ENCODE results near the gene LRRC47.

LRRC47 gene

GRCh38 chr1:3783651-3784474, 12.4 kb downstream of the LRRC47 start (continued):
- TF ChIP-seq, protein P1, sequence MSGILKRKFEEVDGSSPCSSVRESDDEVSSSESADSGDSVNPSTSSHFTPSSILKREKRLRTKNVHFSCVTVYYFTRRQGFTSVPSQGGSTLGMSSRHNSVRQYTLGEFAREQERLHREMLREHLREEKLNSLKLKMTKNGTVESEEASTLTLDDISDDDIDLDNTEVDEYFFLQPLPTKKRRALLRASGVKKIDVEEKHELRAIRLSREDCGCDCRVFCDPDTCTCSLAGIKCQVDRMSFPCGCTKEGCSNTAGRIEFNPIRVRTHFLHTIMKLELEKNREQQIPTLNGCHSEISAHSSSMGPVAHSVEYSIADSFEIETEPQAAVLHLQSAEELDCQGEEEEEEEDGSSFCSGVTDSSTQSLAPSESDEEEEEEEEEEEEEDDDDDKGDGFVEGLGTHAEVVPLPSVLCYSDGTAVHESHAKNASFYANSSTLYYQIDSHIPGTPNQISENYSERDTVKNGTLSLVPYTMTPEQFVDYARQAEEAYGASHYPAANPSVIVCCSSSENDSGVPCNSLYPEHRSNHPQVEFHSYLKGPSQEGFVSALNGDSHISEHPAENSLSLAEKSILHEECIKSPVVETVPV (CRISPR knock-in tag; IDR thresholded peaks at IDR 0.05): no peak
- TF ChIP-seq, protein P2, sequence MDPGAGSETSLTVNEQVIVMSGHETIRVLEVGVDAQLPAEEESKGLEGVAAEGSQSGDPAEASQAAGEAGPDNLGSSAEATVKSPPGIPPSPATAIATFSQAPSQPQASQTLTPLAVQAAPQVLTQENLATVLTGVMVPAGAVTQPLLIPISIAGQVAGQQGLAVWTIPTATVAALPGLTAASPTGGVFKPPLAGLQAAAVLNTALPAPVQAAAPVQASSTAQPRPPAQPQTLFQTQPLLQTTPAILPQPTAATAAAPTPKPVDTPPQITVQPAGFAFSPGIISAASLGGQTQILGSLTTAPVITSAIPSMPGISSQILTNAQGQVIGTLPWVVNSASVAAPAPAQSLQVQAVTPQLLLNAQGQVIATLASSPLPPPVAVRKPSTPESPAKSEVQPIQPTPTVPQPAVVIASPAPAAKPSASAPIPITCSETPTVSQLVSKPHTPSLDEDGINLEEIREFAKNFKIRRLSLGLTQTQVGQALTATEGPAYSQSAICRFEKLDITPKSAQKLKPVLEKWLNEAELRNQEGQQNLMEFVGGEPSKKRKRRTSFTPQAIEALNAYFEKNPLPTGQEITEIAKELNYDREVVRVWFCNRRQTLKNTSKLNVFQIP (CRISPR knock-in tag; IDR thresholded peaks at IDR 0.05; ENCODE audit: borderline replicate concordance, low read depth): no peak
- TF ChIP-seq ZFP30 (CRISPR knock-in tag; IDR thresholded peaks at IDR 0.05): no peak
- TF ChIP-seq, protein P3, sequence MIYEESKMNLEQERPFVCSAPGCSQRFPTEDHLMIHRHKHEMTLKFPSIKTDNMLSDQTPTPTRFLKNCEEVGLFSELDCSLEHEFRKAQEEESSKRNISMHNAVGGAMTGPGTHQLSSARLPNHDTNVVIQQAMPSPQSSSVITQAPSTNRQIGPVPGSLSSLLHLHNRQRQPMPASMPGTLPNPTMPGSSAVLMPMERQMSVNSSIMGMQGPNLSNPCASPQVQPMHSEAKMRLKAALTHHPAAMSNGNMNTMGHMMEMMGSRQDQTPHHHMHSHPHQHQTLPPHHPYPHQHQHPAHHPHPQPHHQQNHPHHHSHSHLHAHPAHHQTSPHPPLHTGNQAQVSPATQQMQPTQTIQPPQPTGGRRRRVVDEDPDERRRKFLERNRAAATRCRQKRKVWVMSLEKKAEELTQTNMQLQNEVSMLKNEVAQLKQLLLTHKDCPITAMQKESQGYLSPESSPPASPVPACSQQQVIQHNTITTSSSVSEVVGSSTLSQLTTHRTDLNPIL (CRISPR knock-in tag; IDR thresholded peaks at IDR 0.05; ENCODE audit: low read depth): no peak
- no peak for TF ChIP-seq RARB (CRISPR knock-in tag; IDR thresholded peaks at IDR 0.05)
- TF ChIP-seq ZNF565 (CRISPR knock-in tag; conservative IDR thresholded peaks at IDR 0.05; ENCODE audit: low read depth): no peak
- TF ChIP-seq ESRRG (CRISPR knock-in tag; IDR thresholded peaks at IDR 0.05): no peak

- ATAC-seq: no peak
- no peak for TF ChIP-seq ZFP30 (CRISPR knock-in tag; IDR thresholded peaks at IDR 0.05)
- TF ChIP-seq ZC3H10 (CRISPR knock-in tag; IDR thresholded peaks at IDR 0.05): no peak
- TF ChIP-seq ARNTL (CRISPR knock-in tag; IDR thresholded peaks at IDR 0.05; ENCODE audit: borderline replicate concordance, low read depth): no peak
- TF ChIP-seq, protein P2 (CRISPR knock-in tag; IDR thresholded peaks at IDR 0.05; ENCODE audit: borderline replicate concordance, low read depth): no peak
- TF ChIP-seq ZNF70 (CRISPR knock-in tag; IDR thresholded peaks at IDR 0.05): no peak
- no peak for TF ChIP-seq OSR1 (CRISPR knock-in tag; IDR thresholded peaks at IDR 0.05)
- no peak for TF ChIP-seq TOX (CRISPR knock-in tag; IDR thresholded peaks at IDR 0.05; ENCODE audit: borderline replicate concordance)
- TF ChIP-seq, protein P1 (CRISPR knock-in tag; IDR thresholded peaks at IDR 0.05): no peak
- TF ChIP-seq ZFP3 (CRISPR knock-in tag; IDR thresholded peaks at IDR 0.05): no peak
- TF ChIP-seq, protein P4, sequence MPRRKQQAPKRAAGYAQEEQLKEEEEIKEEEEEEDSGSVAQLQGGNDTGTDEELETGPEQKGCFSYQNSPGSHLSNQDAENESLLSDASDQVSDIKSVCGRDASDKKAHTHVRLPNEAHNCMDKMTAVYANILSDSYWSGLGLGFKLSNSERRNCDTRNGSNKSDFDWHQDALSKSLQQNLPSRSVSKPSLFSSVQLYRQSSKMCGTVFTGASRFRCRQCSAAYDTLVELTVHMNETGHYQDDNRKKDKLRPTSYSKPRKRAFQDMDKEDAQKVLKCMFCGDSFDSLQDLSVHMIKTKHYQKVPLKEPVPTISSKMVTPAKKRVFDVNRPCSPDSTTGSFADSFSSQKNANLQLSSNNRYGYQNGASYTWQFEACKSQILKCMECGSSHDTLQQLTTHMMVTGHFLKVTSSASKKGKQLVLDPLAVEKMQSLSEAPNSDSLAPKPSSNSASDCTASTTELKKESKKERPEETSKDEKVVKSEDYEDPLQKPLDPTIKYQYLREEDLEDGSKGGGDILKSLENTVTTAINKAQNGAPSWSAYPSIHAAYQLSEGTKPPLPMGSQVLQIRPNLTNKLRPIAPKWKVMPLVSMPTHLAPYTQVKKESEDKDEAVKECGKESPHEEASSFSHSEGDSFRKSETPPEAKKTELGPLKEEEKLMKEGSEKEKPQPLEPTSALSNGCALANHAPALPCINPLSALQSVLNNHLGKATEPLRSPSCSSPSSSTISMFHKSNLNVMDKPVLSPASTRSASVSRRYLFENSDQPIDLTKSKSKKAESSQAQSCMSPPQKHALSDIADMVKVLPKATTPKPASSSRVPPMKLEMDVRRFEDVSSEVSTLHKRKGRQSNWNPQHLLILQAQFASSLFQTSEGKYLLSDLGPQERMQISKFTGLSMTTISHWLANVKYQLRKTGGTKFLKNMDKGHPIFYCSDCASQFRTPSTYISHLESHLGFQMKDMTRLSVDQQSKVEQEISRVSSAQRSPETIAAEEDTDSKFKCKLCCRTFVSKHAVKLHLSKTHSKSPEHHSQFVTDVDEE (CRISPR knock-in tag; IDR thresholded peaks at IDR 0.05): no peak
- no peak for TF ChIP-seq GLIS3 (CRISPR knock-in tag; IDR thresholded peaks at IDR 0.05)
- no peak for TF ChIP-seq PPARA (CRISPR knock-in tag; IDR thresholded peaks at IDR 0.05; ENCODE audit: borderline replicate concordance)
- TF ChIP-seq PATZ1 (CRISPR knock-in tag; IDR thresholded peaks at IDR 0.05; ENCODE audit: borderline replicate concordance): no peak
- TF ChIP-seq ZNF565 (CRISPR knock-in tag; conservative IDR thresholded peaks at IDR 0.05; ENCODE audit: low read depth): no peak
- no peak for TF ChIP-seq RARB (CRISPR knock-in tag; IDR thresholded peaks at IDR 0.05)
- no peak for TF ChIP-seq ZNF8 (CRISPR knock-in tag; IDR thresholded peaks at IDR 0.05)
- TF ChIP-seq, protein P3 (CRISPR knock-in tag; IDR thresholded peaks at IDR 0.05; ENCODE audit: low read depth): no peak
- TF ChIP-seq CSDC2 (CRISPR knock-in tag; IDR thresholded peaks at IDR 0.05): no peak
- no peak for TF ChIP-seq SNAI2 (CRISPR knock-in tag; IDR thresholded peaks at IDR 0.05)
- TF ChIP-seq BACH2 (CRISPR knock-in tag; IDR thresholded peaks at IDR 0.05; ENCODE audit: borderline replicate concordance): no peak
Observed at GRCh38 chr1:3780901-3781300, 15.4 kb downstream of the LRRC47 start.

Measured in SK-N-SH treated with all-trans-retinoic acid at 6 μM for 48 hours (cell line).